Endothelial cell of umbilical vein (primary cell): ENCODE results near the gene STRIP2. TPM values are rescaled to one million over a fixed set of nuclear protein-coding genes. Genes with fewer than 3 reads are reported as not detected.

Experiments used
- BruUV-seq: library from RNA; stranded (reverse); fragments of 400-500 nt; replicated peaks from 2 replicates; lab custom pipeline; 2021; lab: Mats Ljungman, UMichigan
- CTCF ChIA-PET: fragments of 300-600, 350-600 bp; sonication (Branson Sonifier 250); formaldehyde crosslinking; loops from one replicate; lab custom pipeline; 2021; ENCODE audit warnings: antibody characterized with exemption, inconsistent platforms; lab: Charles Lee
- POLR2A ChIA-PET: fragments of 300-600, 350-600 bp; sonication (Branson Sonifier 250); formaldehyde crosslinking; loops from one replicate; lab custom pipeline; 2021; ENCODE audit warnings: antibody characterized with exemption, inconsistent platforms; lab: Charles Lee
- DNase-seq: peaks from one replicate; pipeline ENCODE4 v3.0.0-alpha.2; 2011; ENCODE audit warnings: low read depth, low spot score
- FAIRE-seq: peaks from 2 replicates; lab custom pipeline; 2011; peaks lifted over from hg19 to GRCh38; lab: Jason Lieb, UNC
- H2AFZ ChIP-seq: 2 replicates; pipeline ENCODE4 v1.6.0; 2012; ENCODE audit warnings: low read depth, low read length, control low read depth, inconsistent platforms
- H3K27ac ChIP-seq: 2 replicates; pipeline ENCODE4 v1.5.1; 2011; ENCODE audit warnings: low read depth, mild to moderate bottlenecking, control low read depth, low read length, moderate library complexity; ENCODE audit not compliant: insufficient read depth
- H3K27me3 ChIP-seq, 2 experiments: 2 replicates each; pipeline versions ENCODE4 v1.6.0 to v1.6.1; 2011; ENCODE audit warnings: low read length in 2 of 2, mixed read lengths in 1 of 2; ENCODE audit not compliant: control insufficient read depth in 2 of 2, insufficient read depth in 2 of 2
- H3K36me3 ChIP-seq, 2 experiments: 2 replicates in 1 of 2; 3 replicates in 1 of 2; pipeline ENCODE4 v1.5.1; 2011; ENCODE audit warnings: low read length in 2 of 2, mild to moderate bottlenecking in 1 of 2, moderate library complexity in 1 of 2; ENCODE audit not compliant: control insufficient read depth in 2 of 2, insufficient read depth in 2 of 2; ENCODE audit errors: extremely low read depth in 1 of 2
- H3K4me1 ChIP-seq: 3 replicates; pipeline ENCODE4 v1.5.1; 2011; ENCODE audit warnings: mild to moderate bottlenecking, low read length; ENCODE audit not compliant: control insufficient read depth, insufficient read depth; ENCODE audit errors: extremely low read depth
- H3K4me2 ChIP-seq: 2 replicates; pipeline ENCODE4 v1.6.1; 2011; ENCODE audit warnings: low read length, control low read depth, mixed read lengths; ENCODE audit not compliant: insufficient read depth
- H3K4me3 ChIP-seq, 3 experiments: fragments of 200-600 bp in 1 of 3; sonication (generic), shearing (Covaris generic) in 1 of 3; replicated peaks in 1 of 3; 2 replicates each; pipeline ENCODE4 v1.5.1; 2011 to 2016; ENCODE audit warnings: control low read depth in 3 of 3, low read length in 3 of 3, mild to moderate bottlenecking in 2 of 3, inconsistent platforms in 1 of 3, low read depth in 1 of 3, moderate library complexity in 1 of 3; ENCODE audit not compliant: insufficient read depth in 1 of 3
- H3K79me2 ChIP-seq: 2 replicates; pipeline ENCODE4 v1.6.0; 2012; ENCODE audit warnings: low read length, inconsistent platforms; ENCODE audit not compliant: control insufficient read depth, insufficient read depth
- H3K9ac ChIP-seq: replicated peaks from 2 replicates; pipeline ENCODE3; 2011; ENCODE audit warnings: low read length, control low read depth; ENCODE audit not compliant: insufficient read depth; ENCODE audit errors: extremely low read depth
- H3K9me1 ChIP-seq: replicated peaks from 3 replicates; pipeline ENCODE4 v1.6.0; 2011; ENCODE audit warnings: mild to moderate bottlenecking, low read length; ENCODE audit not compliant: control insufficient read depth, insufficient read depth; ENCODE audit errors: extremely low read depth
- H3K9me3 ChIP-seq: replicated peaks from 2 replicates; pipeline ENCODE4 v1.5.1; 2012; ENCODE audit warnings: low read length, inconsistent platforms; ENCODE audit not compliant: control insufficient read depth, insufficient read depth
- H4K20me1 ChIP-seq: replicated peaks from 2 replicates; pipeline ENCODE3; 2011; ENCODE audit warnings: mild to moderate bottlenecking, low read length; ENCODE audit not compliant: control insufficient read depth, insufficient read depth; ENCODE audit errors: extremely low read depth
- CTCF ChIP-seq, 2 donors: IDR thresholded peaks; 1 replicate in 1 of 2; 2 replicates in 1 of 2; pipeline ENCODE4 v1.5.1; 2011; ENCODE audit warnings: low read length in 2 of 2, mild to moderate bottlenecking in 2 of 2, moderate library complexity in 2 of 2, control low read depth in 1 of 2, inconsistent platforms in 1 of 2, low read depth in 1 of 2; ENCODE audit not compliant: insufficient read depth in 1 of 2; ENCODE audit errors: extremely low read depth in 1 of 2
- EZH2 ChIP-seq: IDR thresholded peaks from 2 replicates; pipeline ENCODE4 v1.6.1; 2012; ENCODE audit warnings: borderline replicate concordance, low read depth, mild to moderate bottlenecking, moderate library complexity, low read length, inconsistent platforms; ENCODE audit not compliant: severe bottlenecking
- FOS ChIP-seq: IDR thresholded peaks from 2 replicates; pipeline ENCODE4 v1.6.1; 2011; ENCODE audit warnings: mild to moderate bottlenecking, low read length, moderate library complexity, borderline replicate concordance; ENCODE audit not compliant: insufficient read depth
- GATA2 ChIP-seq: IDR thresholded peaks from 2 replicates; pipeline ENCODE4 v1.7.0; 2011; ENCODE audit warnings: low read depth, mild to moderate bottlenecking, moderate library complexity, mixed read lengths, low read length; ENCODE audit not compliant: insufficient read length, insufficient read depth
- JUN ChIP-seq: IDR thresholded peaks from 2 replicates; pipeline ENCODE4 v1.6.1; 2011; ENCODE audit warnings: borderline replicate concordance, low read depth; ENCODE audit not compliant: insufficient read length, insufficient read depth
- MAX ChIP-seq: IDR thresholded peaks from 2 replicates; pipeline ENCODE4 v1.6.1; 2011; ENCODE audit not compliant: insufficient read depth, insufficient read length
- MYC ChIP-seq: IDR thresholded peaks from one replicate; pipeline ENCODE4 v1.6.1; 2011; ENCODE audit warnings: mild to moderate bottlenecking, low read depth, low read length
- POLR2A ChIP-seq: IDR thresholded peaks from 2 replicates; pipeline ENCODE4 v1.6.1; 2012; ENCODE audit warnings: low read depth, mild to moderate bottlenecking, control low read depth, low read length
- POLR2AphosphoS5 ChIP-seq: IDR thresholded peaks from 2 replicates; pipeline ENCODE4 v1.6.1; 2012; ENCODE audit warnings: low read depth, mild to moderate bottlenecking, control low read depth, low read length, moderate library complexity; ENCODE audit not compliant: insufficient read depth
- dilution Hi-C: fragments of 300-500 bp; cut with MboI; formaldehyde crosslinking; loops from one replicate; pipeline ENCODE4 v1.15.0; 2019; ENCODE audit warnings: low sequenced_read_pairs; ENCODE audit not compliant: extremely low pct_ligation_motif_present
- intact Hi-C: fragments of 100-400 bp; cut with micrococcal nuclease; formaldehyde crosslinking; loops from one replicate; pipeline ENCODE4 v1.10.0; 2022
- polyA plus RNA-seq, 4 experiments: library from polyadenylated mRNA; depleted of rRNA in 3 of 4; stranded (reverse) in 3 of 4; unstranded in 1 of 4; fragments of >200 nt; gene quantifications; 2 replicates each; pipeline versions ENCODE4 v1.2.1 to v1.2.3, GENCODE V29; 2011 to 2012; ENCODE audit warnings: missing spikeins in 1 of 4
- total RNA-seq: library from RNA; stranded (reverse); gene quantifications from 2 replicates; pipeline ENCODE4 v1.2.3, GENCODE V29; 2021

Gene STRIP2
- total and polyA plus RNA-seq, 2 donors (not counting 3 experiments of a cell fraction or from before 2014, with no cell fraction given) = 3.4 to 10.0 TPM

GRCh38 chr7:129498021-129498420, 63.8 kb downstream of the STRIP2 start:
- no peaks in the 10 kb centered on the region for H3K27me3 ChIP-seq
- no peaks in the 10 kb centered on the region for H3K9me1 ChIP-seq
- ChIA-PET CTCF (no interaction called here), POLR2A (no interaction called here)
- H3K9ac ChIP-seq = no peak overlapping the region
- H3K4me1 ChIP-seq = no peaks in the 10 kb centered on the region
- no peaks in the 10 kb centered on the region for H3K36me3 ChIP-seq
- no peak overlapping the region for H3K4me3 ChIP-seq
- intact Hi-C loops (no loop called here), dilution Hi-C loops (no loop called here)
- BruUV-seq = no TSS peak
- H2AFZ ChIP-seq = no peak overlapping the region
- TF ChIP-seq JUN (no peak), MAX (no peak), POLR2A (no peak), MYC (no peak), GATA2 (no peak), FOS (no peak), EZH2 (no peak), CTCF (IDR thresholded peaks at IDR 0.05; ENCODE audit: extremely low read depth in 1 of 2, insufficient read depth in 1 of 2, low read depth in 1 of 2, low read length in 2 of 2) (no peak), POLR2AphosphoS5 (no peak)
- FAIRE-seq (no peak), DNase-seq (no peak)
- H3K9me3 ChIP-seq = no peaks in the 10 kb centered on the region
- no peak overlapping the region for H3K4me2 ChIP-seq
- no peaks in the 10 kb centered on the region for H3K79me2 ChIP-seq
- H4K20me1 ChIP-seq = no peaks in the 10 kb centered on the region
- no peak overlapping the region for H3K27ac ChIP-seq
